ENCODE data around the gene ROR2. TPM values are rescaled to one million over a fixed set of nuclear protein-coding genes. Genes with fewer than 3 reads are reported as not detected.

The ROR2 gene
- total RNA-seq, 1 experiment from 2014 or later: 5.9 TPM

DNA sequence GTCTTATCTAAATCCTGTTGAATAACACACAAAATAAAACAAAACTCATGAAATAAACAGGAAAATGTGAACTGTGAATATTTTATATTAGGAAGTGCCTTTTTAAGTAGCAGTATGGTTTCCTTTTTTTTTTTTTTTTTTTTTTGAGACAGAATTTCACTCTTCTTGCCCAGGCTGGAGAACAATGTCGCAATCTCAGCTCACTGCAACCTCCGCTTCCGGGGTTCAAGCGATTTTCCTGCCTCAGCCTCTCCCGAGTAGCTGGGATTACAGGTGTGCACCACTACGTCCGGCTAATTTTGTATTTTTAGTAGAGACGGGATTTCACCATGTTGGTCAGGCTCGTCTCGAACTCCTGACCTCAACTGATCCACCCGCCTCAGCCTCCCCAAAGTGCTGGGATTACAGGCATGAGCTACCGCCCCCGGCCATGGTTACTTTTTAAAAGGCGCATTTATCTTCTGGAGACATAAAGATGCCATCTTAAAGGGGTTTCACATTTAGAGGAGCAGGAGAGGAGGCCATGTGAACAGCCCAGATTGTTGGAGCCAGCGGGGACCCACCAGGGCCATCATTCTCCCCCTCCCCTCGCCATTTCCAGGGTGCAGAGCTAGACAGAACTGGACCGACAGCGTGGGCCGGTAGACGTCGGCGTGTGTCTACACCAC lies 64.1 kb downstream of the ROR2 start:
- DNase-seq (ENCODE audit: low read depth, low spot score) (no peak), ATAC-seq (no peak)
- Histone ChIP-seq H3K27ac (ENCODE audit: low read length) (no peak overlapping the region), H3K9me3 (ENCODE audit: control insufficient read depth, insufficient read depth, low read depth, low read length) (no peaks in the 10 kb centered on the region), H3K4me3 (ENCODE audit: low read depth in 2 of 2, low read length in 2 of 2) (no peak overlapping the region), H3K27me3 (ENCODE audit: control insufficient read depth, insufficient read depth, low read length) (no peaks in the 10 kb centered on the region), H3K4me1 (ENCODE audit: control insufficient read depth, insufficient read depth, low read length) (no peaks in the 10 kb centered on the region), H3K36me3 (ENCODE audit: control insufficient read depth, insufficient read depth, low read length) (no peaks in the 10 kb centered on the region)
- no TSS peak for BruUV-seq (replicated peaks)
- CTCF ChIA-PET: no interaction called here
- intact Hi-C loops (cut with micrococcal nuclease; ENCODE audit: unreplicated experiment): no loop called here
- TF ChIP-seq CTCF (IDR thresholded peaks at IDR 0.05) (no peak), SIN3A (IDR thresholded peaks at IDR 0.05; ENCODE audit: borderline replicate concordance, insufficient read depth, low read depth, low read length) (no peak), POLR2AphosphoS5 (IDR thresholded peaks at IDR 0.05; ENCODE audit: low read depth, low read length) (no peak), TCF7L2 (IDR thresholded peaks at IDR 0.05; ENCODE audit: low read depth, low read length) (no peak)
- TF ChIP-seq, protein P1, sequence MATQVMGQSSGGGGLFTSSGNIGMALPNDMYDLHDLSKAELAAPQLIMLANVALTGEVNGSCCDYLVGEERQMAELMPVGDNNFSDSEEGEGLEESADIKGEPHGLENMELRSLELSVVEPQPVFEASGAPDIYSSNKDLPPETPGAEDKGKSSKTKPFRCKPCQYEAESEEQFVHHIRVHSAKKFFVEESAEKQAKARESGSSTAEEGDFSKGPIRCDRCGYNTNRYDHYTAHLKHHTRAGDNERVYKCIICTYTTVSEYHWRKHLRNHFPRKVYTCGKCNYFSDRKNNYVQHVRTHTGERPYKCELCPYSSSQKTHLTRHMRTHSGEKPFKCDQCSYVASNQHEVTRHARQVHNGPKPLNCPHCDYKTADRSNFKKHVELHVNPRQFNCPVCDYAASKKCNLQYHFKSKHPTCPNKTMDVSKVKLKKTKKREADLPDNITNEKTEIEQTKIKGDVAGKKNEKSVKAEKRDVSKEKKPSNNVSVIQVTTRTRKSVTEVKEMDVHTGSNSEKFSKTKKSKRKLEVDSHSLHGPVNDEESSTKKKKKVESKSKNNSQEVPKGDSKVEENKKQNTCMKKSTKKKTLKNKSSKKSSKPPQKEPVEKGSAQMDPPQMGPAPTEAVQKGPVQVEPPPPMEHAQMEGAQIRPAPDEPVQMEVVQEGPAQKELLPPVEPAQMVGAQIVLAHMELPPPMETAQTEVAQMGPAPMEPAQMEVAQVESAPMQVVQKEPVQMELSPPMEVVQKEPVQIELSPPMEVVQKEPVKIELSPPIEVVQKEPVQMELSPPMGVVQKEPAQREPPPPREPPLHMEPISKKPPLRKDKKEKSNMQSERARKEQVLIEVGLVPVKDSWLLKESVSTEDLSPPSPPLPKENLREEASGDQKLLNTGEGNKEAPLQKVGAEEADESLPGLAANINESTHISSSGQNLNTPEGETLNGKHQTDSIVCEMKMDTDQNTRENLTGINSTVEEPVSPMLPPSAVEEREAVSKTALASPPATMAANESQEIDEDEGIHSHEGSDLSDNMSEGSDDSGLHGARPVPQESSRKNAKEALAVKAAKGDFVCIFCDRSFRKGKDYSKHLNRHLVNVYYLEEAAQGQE (IDR thresholded peaks at IDR 0.05; ENCODE audit: insufficient read depth in 1 of 2, low read depth in 2 of 2, low read length in 1 of 2): no peak
- in situ Hi-C loops (cut with HindIII; ENCODE audit: low pct_unique_long_range_greater_than_20kb, low sequenced_read_pairs): no loop called here
- POLR2A ChIA-PET: no interaction called here

- TF ChIP-seq TCF7L2 (IDR thresholded peaks at IDR 0.05; ENCODE audit: low read depth, low read length) (no peak), CTCF (IDR thresholded peaks at IDR 0.05) (no peak)
- CTCF ChIA-PET: no interaction called here
- Histone ChIP-seq H3K36me3 (ENCODE audit: control insufficient read depth, insufficient read depth, low read length) (no peaks in the 10 kb centered on the region), H3K9me3 (ENCODE audit: control insufficient read depth, insufficient read depth, low read depth, low read length) (no peaks in the 10 kb centered on the region), H3K4me1 (ENCODE audit: control insufficient read depth, insufficient read depth, low read length) (no peaks in the 10 kb centered on the region), H3K4me3 (ENCODE audit: low read depth in 2 of 2, low read length in 2 of 2) (no peak overlapping the region), H3K27me3 (ENCODE audit: control insufficient read depth, insufficient read depth, low read length) (no peaks in the 10 kb centered on the region), H3K27ac (ENCODE audit: low read length) (no peak overlapping the region)
- ATAC-seq (no peak), DNase-seq (ENCODE audit: low read depth, low spot score) (no peak)
- BruUV-seq (replicated peaks): no TSS peak
- POLR2A ChIA-PET: no interaction called here
- intact Hi-C loops (cut with micrococcal nuclease; ENCODE audit: unreplicated experiment): no loop called here
- in situ Hi-C loops (cut with HindIII; ENCODE audit: low pct_unique_long_range_greater_than_20kb, low sequenced_read_pairs): no loop called here
These were observed 65.0 kb downstream of the ROR2 start for GRCh38 chr9:91884696-91885687.

All from Panc1 (cell line).